C4-2B (cell line): ENCODE data around the gene C17orf50.

Experiments used
- H3K27ac ChIP-seq: fragments of 450-650 bp; 2 replicates; pipeline ENCODE4 v1.5.1; 2017
- ZFX ChIP-seq: fragments of 450-650 bp; IDR thresholded peaks from 2 replicates; pipeline ENCODE4 v1.6.1; 2017
- TF ChIP-seq, protein P1 (sequence below): fragments of 450-650 bp; conservative IDR thresholded peaks from 2 replicates; pipeline ENCODE4 v1.5.1; 2017; ENCODE audit warnings: mild to moderate bottlenecking

Gene C17orf50

DNA sequence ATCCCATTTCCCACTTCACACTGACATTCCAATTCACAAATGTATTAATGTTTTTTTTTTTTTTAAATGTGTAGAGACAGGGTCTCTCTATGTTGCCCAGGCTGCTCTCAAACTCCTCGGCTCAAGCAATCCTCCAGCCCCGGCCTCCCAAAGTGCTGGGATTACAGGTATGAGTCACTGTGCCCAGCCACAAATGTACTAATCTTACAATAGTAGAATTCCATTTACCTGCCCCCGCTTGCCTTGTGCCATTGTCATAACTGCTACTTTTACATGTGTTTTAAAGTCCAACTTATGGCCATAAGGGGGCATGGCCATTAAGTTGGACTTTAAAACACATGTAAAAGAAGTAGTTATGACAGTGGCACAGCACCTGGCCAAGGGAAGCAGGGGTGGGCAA is 30.2 kb downstream of the C17orf50 start:
- TF ChIP-seq ZFX, result no peak
- TF ChIP-seq, protein P1, sequence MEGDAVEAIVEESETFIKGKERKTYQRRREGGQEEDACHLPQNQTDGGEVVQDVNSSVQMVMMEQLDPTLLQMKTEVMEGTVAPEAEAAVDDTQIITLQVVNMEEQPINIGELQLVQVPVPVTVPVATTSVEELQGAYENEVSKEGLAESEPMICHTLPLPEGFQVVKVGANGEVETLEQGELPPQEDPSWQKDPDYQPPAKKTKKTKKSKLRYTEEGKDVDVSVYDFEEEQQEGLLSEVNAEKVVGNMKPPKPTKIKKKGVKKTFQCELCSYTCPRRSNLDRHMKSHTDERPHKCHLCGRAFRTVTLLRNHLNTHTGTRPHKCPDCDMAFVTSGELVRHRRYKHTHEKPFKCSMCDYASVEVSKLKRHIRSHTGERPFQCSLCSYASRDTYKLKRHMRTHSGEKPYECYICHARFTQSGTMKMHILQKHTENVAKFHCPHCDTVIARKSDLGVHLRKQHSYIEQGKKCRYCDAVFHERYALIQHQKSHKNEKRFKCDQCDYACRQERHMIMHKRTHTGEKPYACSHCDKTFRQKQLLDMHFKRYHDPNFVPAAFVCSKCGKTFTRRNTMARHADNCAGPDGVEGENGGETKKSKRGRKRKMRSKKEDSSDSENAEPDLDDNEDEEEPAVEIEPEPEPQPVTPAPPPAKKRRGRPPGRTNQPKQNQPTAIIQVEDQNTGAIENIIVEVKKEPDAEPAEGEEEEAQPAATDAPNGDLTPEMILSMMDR, result no peak
- no peak overlapping the region for H3K27ac ChIP-seq

DNA sequence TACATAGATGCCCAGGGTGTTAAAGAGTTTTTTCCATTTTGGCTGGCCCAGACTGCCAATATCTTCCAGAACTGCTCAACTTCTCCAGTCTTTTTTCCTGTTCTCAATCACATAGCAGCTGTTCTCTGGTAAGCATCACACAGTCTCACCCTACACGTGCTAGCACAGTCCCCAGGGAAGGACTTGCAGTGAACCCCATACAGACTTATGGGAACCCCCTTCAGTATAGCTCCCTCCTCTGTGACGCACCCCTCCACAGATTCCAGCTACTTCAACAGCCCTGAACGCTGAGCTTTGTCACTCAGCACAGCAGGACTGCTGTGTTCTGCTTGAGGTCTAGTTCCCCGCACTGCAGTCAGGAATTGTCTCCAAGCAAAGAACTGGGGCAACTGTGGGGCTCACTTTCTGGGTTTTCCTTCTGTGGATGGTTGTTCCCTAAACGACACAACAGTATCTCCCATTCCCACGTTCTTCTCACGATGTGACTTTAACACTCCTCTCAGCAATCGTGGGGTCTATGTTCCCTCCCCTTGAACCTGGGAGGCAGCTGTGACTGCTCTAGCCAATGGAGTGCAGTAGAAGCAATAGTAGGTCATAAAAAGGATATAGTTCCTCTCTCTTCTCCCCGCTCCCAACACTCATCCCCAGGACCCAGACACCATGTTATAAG is 31.1 kb downstream of the C17orf50 start:
- no peak for TF ChIP-seq ZFX
- TF ChIP-seq, protein P1, result no peak

DNA sequence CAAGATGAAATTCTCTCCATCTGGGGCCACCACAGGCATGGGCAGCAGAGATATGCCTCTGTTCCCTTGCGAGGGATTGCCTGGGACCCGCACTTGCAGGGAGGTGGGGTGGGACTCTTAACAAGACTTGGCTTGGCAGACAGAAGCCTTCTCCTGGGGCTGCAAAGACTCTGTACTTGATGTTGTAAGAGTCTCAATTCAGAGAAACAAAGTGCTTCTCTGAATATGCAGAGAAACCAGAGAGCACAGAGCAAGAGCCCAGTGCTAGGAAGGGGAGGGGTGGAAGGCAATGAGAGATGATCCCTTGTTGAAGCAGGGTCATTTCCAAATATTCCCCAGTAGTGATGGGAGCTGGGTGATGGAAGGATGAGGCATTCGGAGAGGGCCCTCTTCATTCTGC is 32.6 kb downstream of the C17orf50 start:
- H3K27ac ChIP-seq, result no peak overlapping the region
- no peak for TF ChIP-seq ZFX
- TF ChIP-seq, protein P1, result no peak

More for the DNA sequence above, 31.1 kb downstream of the C17orf50 start:
- H3K27ac ChIP-seq, result no peak overlapping the region

DNA sequence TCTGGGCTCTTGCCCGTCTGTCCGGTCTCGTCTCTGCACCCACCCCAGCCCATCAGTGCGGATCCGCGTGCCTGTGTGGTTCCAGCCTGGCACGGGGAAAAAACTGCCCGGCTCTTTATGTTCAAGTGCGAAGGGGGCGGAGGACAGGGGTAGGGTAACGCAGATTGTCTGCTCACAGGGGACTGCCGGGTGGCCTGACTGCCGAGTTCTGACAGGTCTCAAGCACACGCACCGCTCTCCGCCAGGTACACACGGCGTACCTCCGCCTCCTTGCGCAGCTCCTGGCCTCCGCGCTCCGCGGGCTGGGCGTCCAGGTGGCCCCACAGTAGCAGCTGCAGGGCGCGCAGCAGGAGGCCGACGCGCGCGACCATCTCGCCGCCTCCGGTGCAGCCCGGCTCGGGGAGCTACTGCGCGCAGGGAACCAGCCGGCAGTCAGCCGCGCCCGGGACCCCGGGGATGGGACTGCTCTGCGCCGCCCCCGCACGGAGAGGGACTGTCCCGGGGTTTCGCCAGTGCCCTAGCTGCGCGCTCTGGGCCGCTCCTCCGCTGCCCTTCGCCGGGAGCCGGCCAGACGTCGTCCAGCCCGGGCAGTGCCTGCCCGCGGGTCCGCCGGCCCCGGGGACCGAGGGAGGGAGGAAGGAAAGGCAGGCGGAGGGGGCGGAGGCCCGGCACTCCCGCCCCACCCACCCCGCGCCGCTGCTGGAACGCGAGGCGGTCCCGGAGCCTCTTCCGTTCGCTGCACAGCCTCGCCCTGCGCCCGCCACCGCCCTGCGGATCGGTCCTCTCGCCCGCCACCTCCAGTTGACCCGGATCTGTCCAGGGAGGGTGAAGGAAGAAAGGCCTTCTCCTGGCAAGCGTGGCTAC is 34.6 kb downstream of the C17orf50 start, which contains the start of gene MMP28:
Gene MMP28, minus strand, starts transcription at position 635 of the 864 bp plus-strand sequence. Its CDS starts 264 bp downstream, at position 371.
- TF ChIP-seq ZFX, result no peak
- TF ChIP-seq, protein P1, result no peak
- no peak within 1 kb of the TSS for H3K27ac ChIP-seq

DNA sequence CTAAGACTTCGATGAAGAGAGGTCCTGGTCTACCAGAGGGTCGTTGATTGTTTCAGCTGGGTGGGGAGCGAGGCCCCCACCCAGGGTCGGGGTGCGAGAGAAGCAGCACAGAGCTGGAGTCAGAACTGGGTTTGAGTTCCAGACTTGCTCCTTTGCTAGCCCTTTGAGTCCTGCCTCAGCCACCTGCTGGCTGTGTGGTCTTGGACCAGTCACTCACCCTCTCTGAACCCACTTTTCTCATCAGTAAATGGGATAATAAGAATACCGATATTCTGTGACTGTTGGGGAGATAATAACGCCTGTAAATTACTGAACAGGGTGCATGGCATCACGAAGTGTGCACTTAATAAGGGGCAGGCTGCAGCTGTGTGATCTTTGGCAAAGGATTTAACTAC is 35.2 kb downstream of the C17orf50 start:
- no peak overlapping the region for H3K27ac ChIP-seq
- TF ChIP-seq, protein P1, result no peak
- TF ChIP-seq ZFX, result no peak

DNA sequence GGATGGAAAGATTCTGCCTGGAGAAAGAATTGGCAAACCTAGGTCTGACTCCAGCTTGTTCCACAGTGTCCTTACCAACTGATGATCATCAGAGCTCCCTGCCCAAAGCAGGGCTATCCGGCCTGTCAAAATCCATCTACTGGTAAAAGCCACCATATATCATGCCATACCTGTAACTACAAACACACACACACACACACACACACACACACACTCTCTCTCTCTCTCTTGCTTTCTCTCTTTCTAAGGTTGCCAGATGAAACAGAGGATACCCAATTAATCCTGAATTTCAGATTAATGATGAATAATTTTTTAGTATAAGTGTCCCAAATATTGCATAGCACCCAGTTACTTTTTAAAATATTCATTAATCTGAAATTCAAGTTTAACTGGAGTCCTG is 36.3 kb downstream of the C17orf50 start:
- TF ChIP-seq ZFX, result no peak
- TF ChIP-seq, protein P1, result no peak
- H3K27ac ChIP-seq, result no peak overlapping the region

DNA sequence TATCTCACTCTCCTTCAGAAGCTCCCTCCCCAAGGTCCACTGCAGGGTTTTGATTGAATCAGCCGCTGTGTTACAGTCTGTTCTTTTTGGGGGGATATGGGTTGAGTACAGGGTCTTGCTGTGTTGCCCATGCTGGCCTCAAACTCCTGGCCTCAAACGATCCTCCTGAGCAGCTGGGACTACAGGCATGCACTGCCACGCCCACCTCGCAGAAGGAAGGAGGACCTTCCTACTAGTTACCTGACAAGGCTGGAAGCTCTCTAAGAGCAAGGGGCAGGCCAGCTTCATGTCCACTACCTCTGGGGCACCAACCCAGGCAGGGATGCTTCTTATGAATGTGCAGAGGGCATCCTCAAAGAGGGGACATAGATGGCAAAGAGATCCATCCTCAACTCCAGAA is 36.7 kb downstream of the C17orf50 start:
- TF ChIP-seq, protein P1, result no peak
- no peak for TF ChIP-seq ZFX
- H3K27ac ChIP-seq, result no peak overlapping the region
